Activated CD4-positive, alpha-beta T cell treated with anti-CD3 and anti-CD28 coated beads, Interleukin-2, amount 50 U/mL, for 24 hours (primary cell): ENCODE results near the gene CXXC5.

Experiments
- DNase-seq, 2 donors: peaks; one replicate each; pipeline ENCODE4 v3.0.0-alpha.2; 2020; ENCODE audit warnings: low read depth in 1 of 2, low spot score in 1 of 2

The CXXC5 gene

GRCh38 chr5:139651043-139651834, 3.1 kb downstream of the CXXC5 start:
- DNase-seq = no peak

- DNase-seq = peak in 1 of 2 donors; percentile 36
Measured at GRCh38 chr5:139651853-139652787, 4.0 kb downstream of the CXXC5 start.

- DNase-seq = no peak
Measured at GRCh38 chr5:139652788-139653241, 4.7 kb downstream of the CXXC5 start.

GRCh38 chr5:139653616-139654015, 5.5 kb downstream of the CXXC5 start:
- DNase-seq = no peak

GRCh38 chr5:139654464-139654863, 6.3 kb downstream of the CXXC5 start:
- DNase-seq = no peak

- DNase-seq = no peak
Measured at GRCh38 chr5:139654871-139655491, 6.8 kb downstream of the CXXC5 start.

- no peak for DNase-seq
Measured at GRCh38 chr5:139655727-139656271, 7.7 kb downstream of the CXXC5 start.

GRCh38 chr5:139657363-139658321, 9.5 kb downstream of the CXXC5 start:
- no peak for DNase-seq

- no peak for DNase-seq
Measured at GRCh38 chr5:139658501-139658927, 10.4 kb downstream of the CXXC5 start.

GRCh38 chr5:139658928-139659667, 10.9 kb downstream of the CXXC5 start:
- DNase-seq = no peak

GRCh38 chr5:139659695-139660101, 11.5 kb downstream of the CXXC5 start:
- no peak for DNase-seq

- DNase-seq = no peak
Measured at GRCh38 chr5:139660105-139660922, 12.2 kb downstream of the CXXC5 start.

GRCh38 chr5:139660923-139661814, 13.0 kb downstream of the CXXC5 start:
- no peak for DNase-seq

GRCh38 chr5:139662617-139663016, 14.5 kb downstream of the CXXC5 start:
- DNase-seq = no peak

- no peak for DNase-seq
Measured at GRCh38 chr5:139663207-139664085, 15.3 kb downstream of the CXXC5 start.

- DNase-seq = no peak
Measured at GRCh38 chr5:139664086-139664693, 16.0 kb downstream of the CXXC5 start.
